ENCODE data around the gene SETD2.

- TF ChIP-seq CTCF (conservative IDR thresholded peaks at IDR 0.05; ENCODE audit: low read length) (no peak), EZH2phosphoT487 (IDR thresholded peaks at IDR 0.05; ENCODE audit: borderline replicate concordance, low read depth, low read length) (no peak)
Observed at GRCh38 chr3:47057212-47057671, 106.7 kb downstream of the SETD2 start.
